ENCODE results near the gene DDR2. TPM values are rescaled to one million over a fixed set of nuclear protein-coding genes. Genes with fewer than 3 reads are reported as not detected.

The DDR2 gene
- total RNA-seq, 4 donors from 2014 or later = 40.9 to 88.8 (median 56.6) TPM

DNA sequence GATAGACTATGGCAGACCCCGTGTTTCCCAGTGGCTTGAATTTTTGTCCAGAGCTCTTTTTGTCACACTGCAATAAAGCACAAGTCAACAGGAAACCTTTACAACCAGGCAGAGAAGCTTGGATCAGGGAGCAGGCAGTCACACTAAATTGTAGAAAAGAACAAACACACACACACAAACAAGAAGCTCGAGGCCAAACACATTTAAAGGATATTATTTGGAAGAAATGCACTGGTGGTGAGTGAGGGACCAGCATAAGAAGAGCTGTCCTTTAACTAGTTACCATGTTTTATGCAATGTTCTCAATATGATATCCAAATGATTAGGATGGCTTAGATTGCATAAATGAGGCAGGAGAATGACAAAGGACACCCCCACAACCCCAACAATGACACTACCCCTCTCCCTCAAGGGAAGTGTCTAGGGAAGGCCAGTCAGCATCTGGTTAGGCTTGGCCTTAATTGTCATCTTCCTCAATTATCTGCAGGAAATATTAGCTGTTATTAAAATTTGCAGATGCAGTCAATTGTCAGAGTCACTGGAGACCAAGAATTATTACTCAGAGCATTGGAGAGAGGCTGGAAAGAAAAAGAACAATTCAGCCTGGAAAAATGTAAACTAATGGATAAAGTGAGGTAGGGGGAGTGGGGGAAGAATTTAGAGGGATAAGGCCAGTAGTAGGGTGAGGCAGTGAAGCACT lies 35.3 kb downstream of the DDR2 start:
- no peak overlapping the region for H3K4me3 ChIP-seq (replicated peaks in 1 of 3)
- no peaks in the 10 kb centered on the region for H3K27me3 ChIP-seq
- DNase-seq = no peak
- 66 to 68% methylated on average over 2 of the region's 2 CpGs for WGBS, 2 donors
- H3K27ac ChIP-seq = no peak overlapping the region
- peaks cover 0 to 7% of the 10 kb centered on the region in 2 donors for H3K4me1 ChIP-seq
- no peaks in the 10 kb centered on the region for H3K9me3 ChIP-seq
- TF ChIP-seq, protein P1, sequence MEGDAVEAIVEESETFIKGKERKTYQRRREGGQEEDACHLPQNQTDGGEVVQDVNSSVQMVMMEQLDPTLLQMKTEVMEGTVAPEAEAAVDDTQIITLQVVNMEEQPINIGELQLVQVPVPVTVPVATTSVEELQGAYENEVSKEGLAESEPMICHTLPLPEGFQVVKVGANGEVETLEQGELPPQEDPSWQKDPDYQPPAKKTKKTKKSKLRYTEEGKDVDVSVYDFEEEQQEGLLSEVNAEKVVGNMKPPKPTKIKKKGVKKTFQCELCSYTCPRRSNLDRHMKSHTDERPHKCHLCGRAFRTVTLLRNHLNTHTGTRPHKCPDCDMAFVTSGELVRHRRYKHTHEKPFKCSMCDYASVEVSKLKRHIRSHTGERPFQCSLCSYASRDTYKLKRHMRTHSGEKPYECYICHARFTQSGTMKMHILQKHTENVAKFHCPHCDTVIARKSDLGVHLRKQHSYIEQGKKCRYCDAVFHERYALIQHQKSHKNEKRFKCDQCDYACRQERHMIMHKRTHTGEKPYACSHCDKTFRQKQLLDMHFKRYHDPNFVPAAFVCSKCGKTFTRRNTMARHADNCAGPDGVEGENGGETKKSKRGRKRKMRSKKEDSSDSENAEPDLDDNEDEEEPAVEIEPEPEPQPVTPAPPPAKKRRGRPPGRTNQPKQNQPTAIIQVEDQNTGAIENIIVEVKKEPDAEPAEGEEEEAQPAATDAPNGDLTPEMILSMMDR (IDR thresholded peaks at IDR 0.05) = no peak
- no peak for TF ChIP-seq POLR2A (IDR thresholded peaks at IDR 0.05)
- intact Hi-C loops (cut with DNase I) = no loop called here
- no peaks in the 10 kb centered on the region for H3K36me3 ChIP-seq

DNA sequence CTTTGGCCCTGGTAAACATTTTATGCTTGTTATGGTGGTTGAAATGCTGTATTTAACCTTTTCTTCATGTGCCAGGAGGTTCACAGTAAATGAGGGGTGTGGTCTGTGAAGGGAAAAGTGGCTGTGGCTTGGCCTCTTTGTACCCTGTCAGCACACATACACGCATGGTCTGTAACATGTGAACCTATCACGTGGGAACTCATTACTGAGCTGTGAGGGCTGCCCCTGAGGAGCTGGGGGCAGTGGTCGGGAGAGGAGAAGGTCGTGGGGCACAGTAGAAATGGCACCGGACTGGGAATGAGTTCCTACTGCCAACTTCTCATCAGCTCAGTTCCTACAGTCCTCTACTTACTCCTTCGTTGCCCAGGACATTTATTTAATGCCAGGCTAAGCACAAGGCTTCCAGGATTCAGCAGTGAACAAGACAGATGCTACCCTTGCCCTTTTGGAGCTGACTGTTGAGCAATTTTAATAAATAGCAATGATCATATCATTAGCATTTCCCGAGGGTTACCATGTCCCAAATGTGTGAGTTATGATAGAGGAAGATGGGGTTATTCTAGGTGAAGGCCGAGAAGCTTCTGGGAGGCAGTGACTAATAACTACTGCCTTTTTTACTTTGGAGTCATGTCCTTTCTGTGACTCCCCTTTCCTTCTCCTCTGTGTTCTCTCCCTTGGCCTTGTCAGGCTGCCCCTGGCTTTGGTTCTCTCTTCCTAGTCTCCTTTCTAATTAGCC lies 38.8 kb downstream of the DDR2 start:
- H3K4me1 ChIP-seq = no peaks in the 10 kb centered on the region
- intact Hi-C loops (cut with DNase I) = no loop called here
- H3K36me3 ChIP-seq = no peaks in the 10 kb centered on the region
- no peaks in the 10 kb centered on the region for H3K27me3 ChIP-seq
- WGBS, 2 donors = 83 to 84% methylated on average over 8 of the region's 8 CpGs
- TF ChIP-seq, protein P1 (IDR thresholded peaks at IDR 0.05) = no peak
- no peak for TF ChIP-seq POLR2A (IDR thresholded peaks at IDR 0.05)
- H3K9me3 ChIP-seq = no peaks in the 10 kb centered on the region
- no peak overlapping the region for H3K4me3 ChIP-seq (replicated peaks in 1 of 3)
- no peak for DNase-seq
- peak overlapping the region in 2 of 3 donors; percentile 34 to 56 for H3K27ac ChIP-seq

DNA sequence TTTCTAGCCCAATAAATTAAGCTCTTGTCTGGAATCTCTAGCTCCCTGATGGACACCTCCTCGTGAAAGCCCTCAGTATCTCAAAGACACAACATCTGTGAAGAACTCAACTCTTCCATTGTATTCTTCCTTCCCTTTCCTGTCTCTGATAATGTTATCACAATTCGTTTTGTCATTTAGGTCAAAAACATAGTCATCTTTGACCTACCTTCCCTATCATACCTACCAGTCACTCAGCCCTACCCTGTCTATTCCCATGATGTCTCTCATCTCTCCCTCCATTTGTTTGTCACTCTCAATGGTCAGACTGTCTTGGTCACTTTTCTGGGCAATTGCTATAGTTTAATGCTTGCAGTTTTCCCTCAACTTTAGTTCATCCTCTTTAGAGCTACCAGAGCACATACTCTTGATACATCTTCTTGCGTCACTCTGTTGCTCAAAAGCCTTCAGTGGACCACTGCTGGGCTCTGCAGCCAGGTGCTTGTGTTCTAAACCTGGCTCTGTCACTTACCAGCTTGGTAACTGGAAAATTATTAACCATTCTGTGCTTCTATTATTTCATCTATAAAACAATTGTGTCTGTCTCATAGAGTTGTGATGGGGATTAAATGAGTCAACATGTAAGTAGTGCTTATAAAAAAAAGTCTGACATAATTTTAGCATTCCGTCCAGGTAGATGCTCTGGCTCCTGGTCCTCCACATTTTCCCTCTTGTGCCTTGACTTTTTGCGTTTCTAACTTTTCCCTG lies 39.6 kb downstream of the DDR2 start:
- Histone ChIP-seq H3K9me3 (no peaks in the 10 kb centered on the region), H3K4me1 (peaks cover 0 to 4% of the 10 kb centered on the region in 2 donors), H3K36me3 (no peaks in the 10 kb centered on the region), H3K27me3 (no peaks in the 10 kb centered on the region), H3K4me3 (replicated peaks in 1 of 3) (no peak overlapping the region), H3K27ac (peak overlapping the region in 2 of 3 donors; percentile 15 to 56)
- intact Hi-C loops (cut with DNase I) = no loop called here
- no peak for DNase-seq
- WGBS, 2 donors = 68 to 70% methylated on average over 5 of the region's 5 CpGs
- TF ChIP-seq, protein P1 (IDR thresholded peaks at IDR 0.05) = no peak
- TF ChIP-seq POLR2A (IDR thresholded peaks at IDR 0.05) = no peak

DNA sequence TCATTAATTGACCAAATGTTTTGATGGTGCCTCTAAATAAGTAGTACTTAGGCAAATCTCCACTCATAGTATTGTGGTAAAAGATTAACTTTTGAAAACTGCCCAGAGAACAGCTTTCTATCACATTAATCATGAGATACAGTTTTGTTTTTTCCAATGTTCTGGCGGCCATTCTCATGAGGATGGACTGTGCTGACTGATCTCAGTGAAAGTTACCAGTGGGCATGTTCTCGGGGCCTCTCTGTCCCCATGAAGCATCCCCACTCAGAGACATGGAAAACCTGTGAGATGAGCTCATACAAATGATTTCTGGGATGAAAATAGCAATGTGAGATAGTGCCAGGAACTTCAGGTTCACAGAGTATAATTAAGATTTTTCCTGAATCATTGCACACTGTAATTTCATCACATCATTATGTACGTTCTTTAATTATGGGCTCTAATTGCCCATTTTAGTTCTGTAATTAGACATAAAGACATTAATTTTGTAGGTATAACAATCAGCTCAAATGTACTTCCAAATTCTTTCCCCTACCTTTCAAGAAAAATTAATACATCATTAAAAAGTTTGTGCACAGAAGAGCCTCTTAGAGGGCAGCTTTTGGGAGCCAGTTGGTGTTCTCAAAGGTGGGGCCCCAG lies 40.5 kb downstream of the DDR2 start:
- peaks cover 0 to 9% of the 10 kb centered on the region in 2 donors for H3K4me1 ChIP-seq
- TF ChIP-seq, protein P1 (IDR thresholded peaks at IDR 0.05) = no peak
- TF ChIP-seq POLR2A (IDR thresholded peaks at IDR 0.05) = no peak
- no peaks in the 10 kb centered on the region for H3K27me3 ChIP-seq
- H3K9me3 ChIP-seq = no peaks in the 10 kb centered on the region
- H3K4me3 ChIP-seq (replicated peaks in 1 of 3) = no peak overlapping the region
- intact Hi-C loops (cut with DNase I) = no loop called here
- no peak for DNase-seq
- peak overlapping the region in 2 of 3 donors; percentile 18 to 51 for H3K27ac ChIP-seq
- H3K36me3 ChIP-seq = no peaks in the 10 kb centered on the region
- WGBS, 2 donors = 85 to 91% methylated on average over 3 of the region's 3 CpGs
